Measurements from ENCODE around the gene ASIC4.

The ASIC4 gene

DNA sequence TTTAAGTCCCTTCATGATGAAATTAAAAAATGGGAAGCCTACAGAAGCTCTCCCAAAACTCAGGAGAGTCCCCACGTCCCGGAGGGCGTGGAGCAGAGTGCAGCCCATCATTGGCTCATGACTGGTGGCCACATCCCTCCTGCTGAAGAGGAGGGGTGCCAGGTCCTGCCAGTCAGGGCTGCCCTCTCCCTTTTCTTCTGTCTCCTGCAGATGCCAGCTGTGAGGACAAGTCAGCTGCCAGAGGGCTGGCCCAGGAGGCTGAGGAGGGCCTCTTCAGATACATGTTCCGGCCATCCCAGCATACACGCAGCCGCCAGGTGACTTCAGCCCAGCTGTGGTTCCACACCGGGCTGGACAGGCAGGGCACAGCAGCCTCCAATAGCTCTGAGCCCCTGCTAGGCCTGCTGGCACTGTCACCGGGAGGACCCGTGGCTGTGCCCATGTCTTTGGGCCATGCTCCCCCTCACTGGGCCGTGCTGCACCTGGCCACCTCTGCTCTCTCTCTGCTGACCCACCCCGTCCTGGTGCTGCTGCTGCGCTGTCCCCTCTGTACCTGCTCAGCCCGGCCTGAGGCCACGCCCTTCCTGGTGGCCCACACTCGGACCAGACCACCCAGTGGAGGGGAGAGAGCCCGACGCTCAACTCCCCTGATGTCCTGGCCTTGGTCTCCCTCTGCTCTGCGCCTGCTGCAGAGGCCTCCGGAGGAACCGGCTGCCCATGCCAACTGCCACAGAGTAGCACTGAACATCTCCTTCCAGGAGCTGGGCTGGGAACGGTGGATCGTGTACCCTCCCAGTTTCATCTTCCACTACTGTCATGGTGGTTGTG, 60.4 kb downstream of the ASIC4 start:
- Histone ChIP-seq H2BK15ac (ENCODE audit: low read length) (peak overlapping the region; percentile 55), H4K91ac (ENCODE audit: low read depth, low read length, poor library complexity) (no peak overlapping the region), H2BK12ac (ENCODE audit: low read length) (peak overlapping the region; percentile 92), H3K79me1 (ENCODE audit: low read depth, low read length) (peaks cover 9% of the 10 kb centered on the region), H2AK5ac (ENCODE audit: low read depth, low read length) (peak overlapping the region; percentile 81), H2AFZ (ENCODE audit: low read length) (no peak overlapping the region), H2BK120ac (ENCODE audit: low read depth, low read length) (peak overlapping the region; percentile 82), H3K4me1 (ENCODE audit: control insufficient read depth in 2 of 2, insufficient read depth in 1 of 2, low read depth in 1 of 2, low read length in 2 of 2) (peaks cover 25 to 30% of the 10 kb centered on the region in 2 donors), H3K27me3 (ENCODE audit: control insufficient read depth in 3 of 3, insufficient read depth in 3 of 3, low read depth in 1 of 3, low read length in 3 of 3) (peaks cover 0 to 3% (median 2%) of the 10 kb centered on the region in 3 experiments), H3K23ac (ENCODE audit: low read depth, low read length, poor library complexity) (peak overlapping the region; percentile 11), H3K14ac (ENCODE audit: low read length) (peak overlapping the region; percentile 5), H3K4me3 (ENCODE audit: low read length in 2 of 2) (no peak overlapping the region), H3K27ac (replicated peaks; ENCODE audit: low read length) (no peak overlapping the region), H3K9ac (ENCODE audit: low read depth, low read length, poor library complexity) (peak overlapping the region; percentile 24), H3K36me3 (replicated peaks in 1 of 2; ENCODE audit: control insufficient read depth in 2 of 2, insufficient read depth in 2 of 2, low read length in 2 of 2) (peaks cover 0 to 5% of the 10 kb centered on the region in 2 donors), H3K9me3 (replicated peaks in 1 of 2; ENCODE audit: control insufficient read depth in 2 of 2, insufficient read depth in 1 of 2, low read depth in 1 of 2, low read length in 2 of 2) (no peaks in the 10 kb centered on the region), H3K18ac (ENCODE audit: low read length) (peak overlapping the region; percentile 66), H3K4ac (ENCODE audit: low read length) (no peak overlapping the region), H4K8ac (ENCODE audit: low read depth, low read length) (peak overlapping the region; percentile 85), H2BK5ac (ENCODE audit: low read length) (peak overlapping the region; percentile 80), H3K4me2 (ENCODE audit: insufficient read depth, low read length, poor library complexity, severe bottlenecking) (no peak overlapping the region)
- no CpG with 5 or more reads among the region's 22 CpGs for WGBS, 2 donors (ENCODE audit: extremely low coverage in 2 of 2, insufficient read length in 2 of 2, insufficient replicate concordance in 1 of 2)
- no peak for DNase-seq (ENCODE audit: low spot score)

DNA sequence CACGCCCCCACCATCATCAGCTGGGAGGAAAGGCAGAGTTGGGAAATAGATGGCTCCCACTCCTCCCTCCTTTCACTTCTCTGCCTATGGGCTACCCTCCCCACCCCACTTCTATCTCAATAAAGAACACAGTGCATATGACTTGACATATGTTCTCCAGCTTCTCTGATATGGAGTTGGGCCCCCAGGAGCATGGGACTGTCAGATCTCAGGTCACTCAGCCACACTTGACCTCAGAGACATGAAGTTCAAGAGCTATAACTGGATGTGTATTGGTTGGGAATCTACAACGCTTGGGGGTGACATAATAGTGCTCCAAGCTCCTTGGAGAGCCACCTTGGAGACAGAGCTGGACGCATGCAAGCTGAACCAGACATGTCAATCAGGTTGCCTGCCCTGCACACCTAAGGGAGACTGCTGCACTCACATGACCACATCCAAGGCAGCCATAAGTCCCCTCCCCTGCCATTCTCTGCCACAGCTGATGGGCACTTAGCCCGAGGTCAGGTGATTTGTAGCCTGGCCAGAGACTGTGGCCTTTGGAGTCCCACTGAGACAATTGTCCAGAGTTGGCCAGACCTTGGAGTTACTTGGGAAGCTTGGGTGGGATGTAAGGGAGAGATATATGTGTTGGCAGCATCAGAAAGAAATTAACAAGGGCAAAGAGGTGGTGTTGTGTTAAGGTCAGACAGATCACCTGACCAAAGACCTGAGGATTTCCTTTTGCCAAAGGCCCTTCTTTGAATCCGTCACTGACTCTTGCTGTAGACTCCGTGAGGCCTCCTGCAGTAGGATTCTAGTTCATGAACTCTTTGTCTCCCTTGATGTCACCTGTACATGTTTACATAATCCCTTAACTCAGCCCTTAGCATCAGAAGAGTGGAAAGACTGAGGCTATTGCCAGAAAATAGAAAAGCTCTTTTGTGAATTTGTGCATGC, 61.6 kb downstream of the ASIC4 start:
- no peak overlapping the region for H3K23ac ChIP-seq (ENCODE audit: low read depth, low read length, poor library complexity)
- H3K79me1 ChIP-seq (ENCODE audit: low read depth, low read length), result no peaks in the 10 kb centered on the region
- H3K27me3 ChIP-seq (ENCODE audit: control insufficient read depth in 3 of 3, insufficient read depth in 3 of 3, low read depth in 1 of 3, low read length in 3 of 3), result peaks cover 0 to 3% (median 0%) of the 10 kb centered on the region in 3 experiments
- DNase-seq (ENCODE audit: low spot score), result no peak
- H3K18ac ChIP-seq (ENCODE audit: low read length), result peak overlapping the region; percentile 25
- no peak overlapping the region for H2BK120ac ChIP-seq (ENCODE audit: low read depth, low read length)
- H2AK5ac ChIP-seq (ENCODE audit: low read depth, low read length), result peak overlapping the region; percentile 81
- no peaks in the 10 kb centered on the region for H3K36me3 ChIP-seq (replicated peaks in 1 of 2; ENCODE audit: control insufficient read depth in 2 of 2, insufficient read depth in 2 of 2, low read length in 2 of 2)
- no peak overlapping the region for H4K8ac ChIP-seq (ENCODE audit: low read depth, low read length)
- H3K4me1 ChIP-seq (ENCODE audit: control insufficient read depth in 2 of 2, insufficient read depth in 1 of 2, low read depth in 1 of 2, low read length in 2 of 2), result peaks cover 25 to 27% of the 10 kb centered on the region in 2 donors
- no peak overlapping the region for H3K27ac ChIP-seq (replicated peaks; ENCODE audit: low read length)
- H3K4ac ChIP-seq (ENCODE audit: low read length), result no peak overlapping the region
- no peaks in the 10 kb centered on the region for H3K9me3 ChIP-seq (replicated peaks in 1 of 2; ENCODE audit: control insufficient read depth in 2 of 2, insufficient read depth in 1 of 2, low read depth in 1 of 2, low read length in 2 of 2)
- H2BK12ac ChIP-seq (ENCODE audit: low read length), result peak overlapping the region; percentile 92
- no peak overlapping the region for H3K9ac ChIP-seq (ENCODE audit: low read depth, low read length, poor library complexity)
- H3K4me2 ChIP-seq (ENCODE audit: insufficient read depth, low read length, poor library complexity, severe bottlenecking), result no peak overlapping the region
- H4K91ac ChIP-seq (ENCODE audit: low read depth, low read length, poor library complexity), result no peak overlapping the region
- H2BK15ac ChIP-seq (ENCODE audit: low read length), result peak overlapping the region; percentile 55
- H3K14ac ChIP-seq (ENCODE audit: low read length), result no peak overlapping the region
- H3K4me3 ChIP-seq (ENCODE audit: low read length in 2 of 2), result peak overlapping the region in 1 of 2 donors; percentile 9
- WGBS, 2 donors (ENCODE audit: extremely low coverage in 2 of 2, insufficient read length in 2 of 2, insufficient replicate concordance in 1 of 2), result no CpG with 5 or more reads among the region's 6 CpGs
- H2AFZ ChIP-seq (ENCODE audit: low read length), result peak overlapping the region; percentile 91
- no peak overlapping the region for H2BK5ac ChIP-seq (ENCODE audit: low read length)

DNA sequence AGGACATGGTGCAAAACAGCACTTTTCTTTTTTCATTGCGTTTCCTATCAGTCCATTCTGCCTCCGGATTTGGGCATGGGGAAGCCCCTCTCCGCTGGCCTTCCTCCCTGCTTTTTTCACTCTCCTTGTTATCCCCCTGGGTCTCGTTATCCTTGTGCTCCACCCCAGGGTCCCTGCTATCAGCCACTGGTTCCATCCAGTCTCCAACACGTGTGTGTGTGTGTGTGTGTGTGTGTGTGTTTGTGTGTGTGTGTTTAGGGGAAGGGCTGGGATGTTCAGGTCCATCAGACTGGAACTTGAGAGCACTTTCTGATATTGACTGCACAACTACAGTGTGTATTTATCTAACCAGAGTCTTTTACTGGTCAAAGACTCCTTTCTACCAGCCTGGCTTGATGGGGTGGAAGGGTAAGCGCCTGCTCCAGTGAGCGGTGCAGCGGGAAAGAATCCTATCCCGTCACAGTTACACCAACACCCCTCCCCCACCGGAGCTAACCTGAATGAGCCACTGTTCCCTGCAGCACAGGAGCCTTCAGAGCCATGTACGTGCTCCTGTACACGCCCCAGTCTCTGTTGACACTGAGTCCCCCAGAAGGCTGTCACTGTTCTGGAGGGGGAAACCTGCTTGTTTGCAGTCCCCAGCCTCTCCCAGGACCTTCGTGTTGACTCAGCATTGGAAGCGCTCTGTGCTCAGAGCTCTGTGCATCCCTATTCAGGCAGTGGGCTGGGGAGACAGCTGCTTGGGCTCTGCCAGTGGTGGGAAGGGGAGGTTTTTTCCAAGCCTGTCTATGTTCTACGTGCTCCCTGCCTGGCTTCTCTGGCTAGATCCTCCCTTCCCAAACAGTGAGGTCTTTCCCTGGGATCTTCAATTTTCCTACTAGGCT, 62.5 kb downstream of the ASIC4 start:
- Histone ChIP-seq H3K27me3 (ENCODE audit: control insufficient read depth in 3 of 3, insufficient read depth in 3 of 3, low read depth in 1 of 3, low read length in 3 of 3) (peaks cover 0 to 3% (median 0%) of the 10 kb centered on the region in 3 experiments), H3K14ac (ENCODE audit: low read length) (no peak overlapping the region), H3K9ac (ENCODE audit: low read depth, low read length, poor library complexity) (no peak overlapping the region), H2AK5ac (ENCODE audit: low read depth, low read length) (no peak overlapping the region), H3K4ac (ENCODE audit: low read length) (no peak overlapping the region), H3K27ac (replicated peaks; ENCODE audit: low read length) (peak overlapping the region; percentile 39), H2BK12ac (ENCODE audit: low read length) (no peak overlapping the region), H3K4me1 (ENCODE audit: control insufficient read depth in 2 of 2, insufficient read depth in 1 of 2, low read depth in 1 of 2, low read length in 2 of 2) (peaks cover 22 to 24% of the 10 kb centered on the region in 2 donors), H3K9me3 (replicated peaks in 1 of 2; ENCODE audit: control insufficient read depth in 2 of 2, insufficient read depth in 1 of 2, low read depth in 1 of 2, low read length in 2 of 2) (no peaks in the 10 kb centered on the region), H2AFZ (ENCODE audit: low read length) (peak overlapping the region; percentile 91), H2BK15ac (ENCODE audit: low read length) (peak overlapping the region; percentile 2), H3K79me1 (ENCODE audit: low read depth, low read length) (no peaks in the 10 kb centered on the region), H4K8ac (ENCODE audit: low read depth, low read length) (peak overlapping the region; percentile 84), H2BK5ac (ENCODE audit: low read length) (no peak overlapping the region), H3K36me3 (replicated peaks in 1 of 2; ENCODE audit: control insufficient read depth in 2 of 2, insufficient read depth in 2 of 2, low read length in 2 of 2) (no peaks in the 10 kb centered on the region), H3K4me2 (ENCODE audit: insufficient read depth, low read length, poor library complexity, severe bottlenecking) (peak overlapping the region; percentile 69), H3K4me3 (ENCODE audit: low read length in 2 of 2) (peak overlapping the region in 1 of 2 donors; percentile 26), H4K91ac (ENCODE audit: low read depth, low read length, poor library complexity) (peak overlapping the region; percentile 14), H3K23ac (ENCODE audit: low read depth, low read length, poor library complexity) (peak overlapping the region; percentile 6), H2BK120ac (ENCODE audit: low read depth, low read length) (peak overlapping the region; percentile 10), H3K18ac (ENCODE audit: low read length) (peak overlapping the region; percentile 76)
- no CpG with 5 or more reads among the region's 15 CpGs for WGBS, 2 donors (ENCODE audit: extremely low coverage in 2 of 2, insufficient read length in 2 of 2, insufficient replicate concordance in 1 of 2)
- DNase-seq (ENCODE audit: low spot score), result no peak
